ENCODE data around the gene CAMK1D.
A peak's percentile ranks its signal among the peaks of the same experiment; 100 is the strongest.

The CAMK1D gene

DNA sequence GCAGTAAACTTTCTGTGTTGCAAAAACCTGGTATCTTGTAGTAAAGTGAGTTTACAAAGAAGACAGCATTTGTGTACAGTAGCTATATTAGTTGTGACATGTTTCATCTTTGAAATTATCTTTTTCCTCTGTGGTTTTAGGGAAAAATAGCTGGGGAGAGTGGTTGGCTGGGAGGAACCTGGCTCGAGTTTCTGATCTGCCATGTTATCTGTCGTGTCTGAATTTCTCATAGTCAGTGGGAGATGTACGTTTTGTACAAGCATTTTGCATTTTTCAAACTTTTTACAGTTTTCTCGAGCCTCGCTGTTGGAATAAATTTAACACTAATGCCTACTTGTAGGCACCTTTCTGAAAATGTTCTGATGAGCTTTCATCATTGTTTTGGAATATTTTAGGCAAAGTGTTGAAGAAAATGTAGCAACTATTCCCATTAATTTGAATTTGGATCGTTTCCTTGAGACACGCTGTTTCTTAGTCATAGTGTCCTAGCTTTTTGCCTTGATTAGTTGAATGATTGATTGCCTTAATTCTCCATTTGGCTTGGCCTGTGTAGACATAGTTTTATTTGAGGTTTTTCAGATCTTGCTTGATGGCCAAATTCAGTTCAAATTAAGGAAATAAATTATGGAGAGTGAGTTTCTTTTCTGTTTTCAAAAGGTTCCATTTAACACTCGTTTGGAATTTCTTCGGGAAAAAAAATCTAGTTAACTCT, 65.1 kb downstream of the CAMK1D start:
- H3K4me3 ChIP-seq (ENCODE audit: low read depth, low read length) = peak overlapping the region; percentile 7; the same call in 1 of the 2 replicates

DNA sequence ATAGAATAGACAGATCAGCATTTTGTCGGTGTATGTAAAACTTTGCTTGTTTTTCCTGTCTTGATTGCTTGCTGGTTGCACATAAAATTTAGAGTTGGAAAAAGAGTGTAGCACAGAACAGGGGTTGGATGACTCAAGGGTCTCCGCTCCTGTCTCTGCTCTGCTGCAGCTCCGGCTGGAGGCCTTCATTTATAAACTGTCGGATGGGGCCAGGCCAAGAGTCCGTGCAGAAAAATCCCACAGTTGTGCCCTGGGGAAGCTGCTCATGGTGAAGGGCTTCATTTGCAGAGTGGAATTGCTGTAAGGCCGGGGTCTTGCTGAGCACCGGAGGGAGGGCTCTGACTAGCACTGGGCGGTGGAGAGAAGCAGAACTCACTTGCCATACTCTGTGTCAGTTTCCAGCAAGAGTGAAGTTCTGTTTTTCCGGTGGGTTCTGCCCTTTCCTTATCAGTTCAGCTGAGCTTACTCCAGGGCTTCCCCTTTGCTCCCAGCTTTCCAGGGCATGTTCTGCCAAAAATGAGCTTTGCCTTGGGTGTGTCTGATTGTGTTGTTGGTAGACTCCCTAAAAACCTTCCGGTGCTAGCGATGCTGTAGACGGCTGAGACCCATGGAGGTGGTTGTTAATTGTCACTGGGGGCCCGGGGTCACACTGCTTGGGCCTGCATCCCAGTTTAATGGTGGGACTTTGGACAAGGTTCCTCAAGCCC, 67.2 kb downstream of the CAMK1D start:
- Histone ChIP-seq H3K4me3 (ENCODE audit: low read depth, low read length) (no peak overlapping the region), H3K27ac (ENCODE audit: low read depth, low read length) (no peak overlapping the region), H3K36me3 (ENCODE audit: insufficient read depth, low read length) (no peaks in the 10 kb centered on the region), H3K27me3 (ENCODE audit: insufficient read depth, low read length) (no peaks in the 10 kb centered on the region), H3K4me1 (ENCODE audit: control insufficient read depth, insufficient read depth, low read length, unreplicated experiment) (peaks cover 22% of the 10 kb centered on the region), H2AFZ (ENCODE audit: low read length, unreplicated experiment) (no peak overlapping the region), H3K79me2 (ENCODE audit: control insufficient read depth, insufficient read depth, low read length, unreplicated experiment) (no peaks in the 10 kb centered on the region)

More for the DNA sequence above, 65.1 kb downstream of the CAMK1D start:
- peaks cover 14% of the 10 kb centered on the region for H3K4me1 ChIP-seq (ENCODE audit: control insufficient read depth, insufficient read depth, low read length, unreplicated experiment)
- no peaks in the 10 kb centered on the region for H3K27me3 ChIP-seq (ENCODE audit: insufficient read depth, low read length)
- H3K79me2 ChIP-seq (ENCODE audit: control insufficient read depth, insufficient read depth, low read length, unreplicated experiment) = no peaks in the 10 kb centered on the region
- no peaks in the 10 kb centered on the region for H3K36me3 ChIP-seq (ENCODE audit: insufficient read depth, low read length)
- H2AFZ ChIP-seq (ENCODE audit: low read length, unreplicated experiment) = peak overlapping the region; percentile 5
- no peak overlapping the region for H3K27ac ChIP-seq (ENCODE audit: low read depth, low read length)

DNA sequence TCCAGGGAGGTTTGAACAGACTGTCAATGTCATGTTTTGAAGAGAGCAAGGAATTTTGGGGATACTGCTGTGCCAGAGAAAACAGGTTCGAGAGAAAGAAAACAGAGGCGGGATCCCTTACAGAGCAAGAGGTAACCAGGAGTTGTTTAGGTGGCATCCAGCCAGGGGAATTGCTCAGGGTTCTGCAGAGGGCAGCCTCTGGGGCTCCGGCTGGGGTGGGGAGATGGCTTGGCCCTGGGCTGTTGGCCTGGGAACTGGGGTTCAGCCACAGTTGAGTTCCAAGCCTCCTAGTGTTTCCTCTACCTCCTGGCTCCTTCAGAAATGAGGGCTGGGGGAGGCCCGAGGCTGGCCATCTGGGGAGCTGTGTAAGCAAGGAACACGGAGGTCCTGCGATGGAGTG, 68.0 kb downstream of the CAMK1D start:
- no peak overlapping the region; the same call in 1 of the 2 replicates for H3K27ac ChIP-seq (ENCODE audit: low read depth, low read length)
- H3K27me3 ChIP-seq (ENCODE audit: insufficient read depth, low read length) = no peaks in the 10 kb centered on the region
- H2AFZ ChIP-seq (ENCODE audit: low read length, unreplicated experiment) = no peak overlapping the region
- peaks cover 22% of the 10 kb centered on the region for H3K4me1 ChIP-seq (ENCODE audit: control insufficient read depth, insufficient read depth, low read length, unreplicated experiment)
- H3K36me3 ChIP-seq (ENCODE audit: insufficient read depth, low read length) = no peaks in the 10 kb centered on the region
- no peaks in the 10 kb centered on the region for H3K79me2 ChIP-seq (ENCODE audit: control insufficient read depth, insufficient read depth, low read length, unreplicated experiment)
- no peak overlapping the region for H3K4me3 ChIP-seq (ENCODE audit: low read depth, low read length)

DNA sequence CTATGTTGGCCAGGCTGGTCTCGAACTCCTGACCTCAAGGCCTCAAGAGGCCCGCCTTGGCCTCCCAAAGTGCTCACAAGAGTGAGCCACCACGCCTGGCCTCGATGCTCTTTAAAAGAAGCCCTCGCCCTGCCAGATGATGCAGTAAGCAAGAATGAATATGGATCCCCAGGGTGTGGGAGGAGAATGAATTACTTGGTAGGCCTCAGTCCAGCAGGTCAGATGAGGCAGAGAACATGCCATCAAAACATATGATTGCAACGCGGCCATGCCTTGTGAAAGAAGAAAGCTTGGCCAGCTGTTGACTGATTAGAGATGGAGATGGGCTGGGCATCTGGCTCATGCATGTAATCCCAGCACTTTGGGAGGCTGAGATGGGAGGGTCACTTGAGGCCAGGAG, 68.7 kb downstream of the CAMK1D start:
- H3K4me3 ChIP-seq (ENCODE audit: low read depth, low read length) = no peak overlapping the region
- no peaks in the 10 kb centered on the region for H3K79me2 ChIP-seq (ENCODE audit: control insufficient read depth, insufficient read depth, low read length, unreplicated experiment)
- no peaks in the 10 kb centered on the region for H3K27me3 ChIP-seq (ENCODE audit: insufficient read depth, low read length)
- H2AFZ ChIP-seq (ENCODE audit: low read length, unreplicated experiment) = no peak overlapping the region
- H3K36me3 ChIP-seq (ENCODE audit: insufficient read depth, low read length) = no peaks in the 10 kb centered on the region
- peak overlapping the region; percentile 95 for H3K27ac ChIP-seq (ENCODE audit: low read depth, low read length)
- H3K4me1 ChIP-seq (ENCODE audit: control insufficient read depth, insufficient read depth, low read length, unreplicated experiment) = peaks cover 22% of the 10 kb centered on the region

DNA sequence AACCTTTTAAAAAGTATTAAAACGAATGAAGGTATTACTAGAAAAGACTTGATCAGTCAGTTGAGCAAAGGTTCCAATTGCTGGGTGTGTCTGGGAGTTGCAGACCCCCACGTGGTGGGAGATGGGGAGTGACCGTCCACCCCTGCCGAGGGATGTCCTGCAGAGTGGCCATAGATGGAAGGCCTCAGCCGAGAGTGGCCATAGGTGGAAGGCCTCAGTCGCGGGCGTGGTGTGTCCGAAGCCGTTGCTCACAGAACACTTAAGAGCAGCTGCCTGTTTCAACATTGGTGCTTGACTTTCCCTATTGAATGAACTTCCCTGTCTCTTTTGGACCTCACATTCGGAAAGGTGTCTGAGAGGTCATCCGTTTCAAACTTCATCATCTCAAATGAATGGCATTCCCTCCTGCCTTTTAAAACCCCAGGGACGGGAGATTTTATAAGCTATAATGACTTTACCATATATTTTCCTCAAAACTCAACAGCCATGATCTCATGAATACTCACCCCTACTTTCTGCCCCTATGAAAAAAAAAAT, 69.4 kb downstream of the CAMK1D start:
- Histone ChIP-seq H3K36me3 (ENCODE audit: insufficient read depth, low read length) (no peaks in the 10 kb centered on the region), H2AFZ (ENCODE audit: low read length, unreplicated experiment) (peak overlapping the region; percentile 61), H3K27ac (ENCODE audit: low read depth, low read length) (peak overlapping the region; percentile 95), H3K79me2 (ENCODE audit: control insufficient read depth, insufficient read depth, low read length, unreplicated experiment) (no peaks in the 10 kb centered on the region), H3K27me3 (ENCODE audit: insufficient read depth, low read length) (no peaks in the 10 kb centered on the region), H3K4me1 (ENCODE audit: control insufficient read depth, insufficient read depth, low read length, unreplicated experiment) (peaks cover 22% of the 10 kb centered on the region), H3K4me3 (ENCODE audit: low read depth, low read length) (no peak overlapping the region; the same call in 1 of the 2 replicates)

DNA sequence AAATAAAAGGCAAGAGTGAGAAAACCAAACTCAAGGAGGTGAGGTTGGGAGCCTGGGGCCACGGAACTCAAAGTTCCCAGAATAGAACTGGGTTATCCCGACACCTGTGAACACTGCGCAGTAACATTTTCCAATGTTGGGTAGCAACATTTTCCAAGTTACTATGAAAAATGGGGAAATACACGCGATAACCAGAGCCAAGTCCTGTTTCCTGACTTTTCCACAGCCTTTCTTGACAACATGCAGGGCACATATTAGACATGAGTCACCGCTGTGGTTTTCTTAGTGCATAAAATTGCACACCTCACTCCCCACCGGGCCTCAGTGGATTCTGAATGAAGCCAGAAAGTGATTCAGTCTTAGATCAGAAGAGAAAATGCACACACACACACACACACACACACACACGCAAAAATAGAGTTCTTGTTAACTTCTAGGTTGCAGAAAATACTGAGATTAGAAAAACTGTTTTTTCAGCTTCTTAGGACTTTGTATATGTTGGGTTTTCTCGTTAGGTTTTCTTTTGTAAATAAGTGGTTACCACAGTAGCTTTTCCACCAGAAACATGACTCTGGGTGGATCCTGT, 70.0 kb downstream of the CAMK1D start:
- Histone ChIP-seq H3K4me3 (ENCODE audit: low read depth, low read length) (peak overlapping the region; percentile 35; the same call in 1 of the 2 replicates), H3K27ac (ENCODE audit: low read depth, low read length) (peak overlapping the region; percentile 95), H3K36me3 (ENCODE audit: insufficient read depth, low read length) (no peaks in the 10 kb centered on the region), H3K79me2 (ENCODE audit: control insufficient read depth, insufficient read depth, low read length, unreplicated experiment) (no peaks in the 10 kb centered on the region), H3K4me1 (ENCODE audit: control insufficient read depth, insufficient read depth, low read length, unreplicated experiment) (peaks cover 22% of the 10 kb centered on the region), H3K27me3 (ENCODE audit: insufficient read depth, low read length) (no peaks in the 10 kb centered on the region), H2AFZ (ENCODE audit: low read length, unreplicated experiment) (peak overlapping the region; percentile 61)

DNA sequence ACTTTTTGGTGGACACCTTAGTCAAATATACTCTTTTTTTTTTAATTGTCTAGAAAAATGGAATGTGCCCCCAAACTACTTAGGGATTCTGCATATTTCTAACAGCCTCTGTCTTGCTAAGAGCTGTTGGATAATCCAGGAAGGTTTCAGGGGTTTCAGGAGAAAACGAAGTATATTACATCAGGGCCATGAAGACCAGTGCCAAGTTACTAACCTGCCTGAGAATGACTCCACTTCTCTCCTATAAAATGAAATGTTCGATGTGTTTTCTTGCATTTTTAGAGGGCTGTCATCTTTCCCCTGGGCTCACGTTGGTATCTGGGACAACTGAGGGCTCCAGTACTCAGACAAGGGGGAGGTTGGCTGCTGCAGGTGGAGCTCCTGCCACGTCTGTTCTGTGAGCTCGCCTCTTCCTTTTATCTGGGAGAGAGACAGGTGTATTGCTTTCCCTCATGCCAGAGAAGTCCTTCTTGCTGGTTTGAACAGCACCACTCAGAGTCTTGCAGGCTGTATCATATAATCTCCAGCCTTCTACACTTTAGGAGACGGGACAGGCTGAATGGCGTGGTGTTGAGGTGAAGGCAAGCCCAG, 71.3 kb downstream of the CAMK1D start:
- H3K36me3 ChIP-seq (ENCODE audit: insufficient read depth, low read length) = no peaks in the 10 kb centered on the region
- H3K27me3 ChIP-seq (ENCODE audit: insufficient read depth, low read length) = no peaks in the 10 kb centered on the region
- no peak overlapping the region for H3K27ac ChIP-seq (ENCODE audit: low read depth, low read length)
- no peak overlapping the region for H2AFZ ChIP-seq (ENCODE audit: low read length, unreplicated experiment)
- peaks cover 22% of the 10 kb centered on the region for H3K4me1 ChIP-seq (ENCODE audit: control insufficient read depth, insufficient read depth, low read length, unreplicated experiment)
- H3K79me2 ChIP-seq (ENCODE audit: control insufficient read depth, insufficient read depth, low read length, unreplicated experiment) = no peaks in the 10 kb centered on the region
- H3K4me3 ChIP-seq (ENCODE audit: low read depth, low read length) = no peak overlapping the region

DNA sequence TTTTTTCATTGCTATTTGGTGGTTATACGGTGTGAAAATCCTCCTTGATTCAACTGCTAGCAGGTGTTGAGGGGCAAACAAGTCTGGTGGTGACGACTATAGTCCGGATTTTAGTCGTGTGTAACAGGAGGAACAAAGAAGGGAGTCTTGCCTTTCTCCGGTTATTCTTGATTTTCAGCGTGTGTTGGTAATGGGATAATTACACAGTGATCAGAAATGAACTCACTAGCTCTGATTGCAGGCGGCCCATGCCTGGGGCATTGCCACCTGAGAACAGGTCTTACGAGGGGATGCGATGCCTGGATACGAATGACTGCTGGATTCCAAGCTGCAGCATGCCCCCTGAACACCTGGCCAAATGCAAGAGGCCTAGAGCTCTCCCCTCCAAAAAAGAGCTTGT, 72.8 kb downstream of the CAMK1D start:
- no peaks in the 10 kb centered on the region for H3K36me3 ChIP-seq (ENCODE audit: insufficient read depth, low read length)
- no peak overlapping the region for H3K27ac ChIP-seq (ENCODE audit: low read depth, low read length)
- no peak overlapping the region for H2AFZ ChIP-seq (ENCODE audit: low read length, unreplicated experiment)
- no peaks in the 10 kb centered on the region for H3K79me2 ChIP-seq (ENCODE audit: control insufficient read depth, insufficient read depth, low read length, unreplicated experiment)
- H3K27me3 ChIP-seq (ENCODE audit: insufficient read depth, low read length) = no peaks in the 10 kb centered on the region
- H3K4me1 ChIP-seq (ENCODE audit: control insufficient read depth, insufficient read depth, low read length, unreplicated experiment) = peaks cover 22% of the 10 kb centered on the region
- no peak overlapping the region for H3K4me3 ChIP-seq (ENCODE audit: low read depth, low read length)

DNA sequence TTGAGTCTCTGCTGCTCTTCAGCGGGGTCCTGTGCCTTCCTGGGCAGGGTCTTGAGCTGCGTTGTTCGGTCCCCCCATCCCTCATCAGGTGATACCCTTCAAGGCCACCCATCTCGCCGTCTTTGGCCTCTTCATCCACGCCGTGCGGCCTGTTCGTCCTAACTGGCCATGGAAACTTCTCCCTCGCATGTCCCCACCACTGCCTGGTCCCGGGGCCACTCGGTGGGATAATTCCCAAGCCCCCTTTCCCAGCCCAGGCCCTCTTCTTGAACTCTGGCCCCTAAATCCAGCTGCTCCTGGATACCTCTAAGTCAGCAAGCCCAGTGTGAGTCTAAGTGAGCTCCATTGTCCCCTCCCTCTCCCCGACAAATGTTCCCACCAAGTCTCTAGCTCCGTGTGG, 74.5 kb downstream of the CAMK1D start:
- no peaks in the 10 kb centered on the region for H3K36me3 ChIP-seq (ENCODE audit: insufficient read depth, low read length)
- H3K4me1 ChIP-seq (ENCODE audit: control insufficient read depth, insufficient read depth, low read length, unreplicated experiment) = peaks cover 11% of the 10 kb centered on the region
- no peak overlapping the region for H2AFZ ChIP-seq (ENCODE audit: low read length, unreplicated experiment)
- H3K27ac ChIP-seq (ENCODE audit: low read depth, low read length) = no peak overlapping the region
- no peak overlapping the region for H3K4me3 ChIP-seq (ENCODE audit: low read depth, low read length)
- no peaks in the 10 kb centered on the region for H3K27me3 ChIP-seq (ENCODE audit: insufficient read depth, low read length)
- H3K79me2 ChIP-seq (ENCODE audit: control insufficient read depth, insufficient read depth, low read length, unreplicated experiment) = no peaks in the 10 kb centered on the region

DNA sequence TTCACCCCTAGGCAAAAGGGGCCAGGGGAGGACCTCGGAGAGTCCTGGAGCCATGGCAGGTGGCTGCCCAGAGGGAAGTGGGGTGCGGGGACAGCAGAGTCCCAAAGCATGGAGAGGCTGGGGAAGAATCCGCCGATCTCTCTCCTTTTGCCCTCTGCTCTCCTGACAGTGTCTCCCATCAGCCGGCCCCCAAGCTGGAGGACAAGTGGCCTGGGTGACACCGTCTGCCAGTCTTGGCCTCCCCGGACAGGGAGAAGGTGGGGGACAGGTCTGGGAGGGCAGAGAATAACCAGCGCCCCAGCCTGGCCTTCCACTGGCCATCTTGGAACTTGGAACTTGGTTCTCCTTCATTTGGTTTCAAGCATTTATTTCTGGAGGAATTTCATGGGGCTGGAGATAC, 77.9 kb downstream of the CAMK1D start:
- no peaks in the 10 kb centered on the region for H3K79me2 ChIP-seq (ENCODE audit: control insufficient read depth, insufficient read depth, low read length, unreplicated experiment)

More for the DNA sequence above, 77.9 kb downstream of the CAMK1D start:
- Histone ChIP-seq H2AFZ (ENCODE audit: low read length, unreplicated experiment) (no peak overlapping the region), H3K4me1 (ENCODE audit: control insufficient read depth, insufficient read depth, low read length, unreplicated experiment) (no peaks in the 10 kb centered on the region), H3K4me3 (ENCODE audit: low read depth, low read length) (no peak overlapping the region), H3K36me3 (ENCODE audit: insufficient read depth, low read length) (no peaks in the 10 kb centered on the region), H3K27me3 (ENCODE audit: insufficient read depth, low read length) (peaks cover 7% of the 10 kb centered on the region; the same call in 1 of the 2 replicates), H3K27ac (ENCODE audit: low read depth, low read length) (no peak overlapping the region)

Measured in ACC112 (cell line).